NK-92 (cell line): ENCODE data around the gene KBTBD2.
"Not testable (repeated sequence)": the region's sequence is repeated elsewhere in the genome, so short reads cannot be mapped to it uniquely, and the experiment has no call there.

Source experiments
- DNase-seq: peaks from one replicate; lab custom pipeline; 2025; ENCODE audit not compliant: unreplicated experiment; lab: John Stamatoyannopoulos, UW

KBTBD2 gene

DNA sequence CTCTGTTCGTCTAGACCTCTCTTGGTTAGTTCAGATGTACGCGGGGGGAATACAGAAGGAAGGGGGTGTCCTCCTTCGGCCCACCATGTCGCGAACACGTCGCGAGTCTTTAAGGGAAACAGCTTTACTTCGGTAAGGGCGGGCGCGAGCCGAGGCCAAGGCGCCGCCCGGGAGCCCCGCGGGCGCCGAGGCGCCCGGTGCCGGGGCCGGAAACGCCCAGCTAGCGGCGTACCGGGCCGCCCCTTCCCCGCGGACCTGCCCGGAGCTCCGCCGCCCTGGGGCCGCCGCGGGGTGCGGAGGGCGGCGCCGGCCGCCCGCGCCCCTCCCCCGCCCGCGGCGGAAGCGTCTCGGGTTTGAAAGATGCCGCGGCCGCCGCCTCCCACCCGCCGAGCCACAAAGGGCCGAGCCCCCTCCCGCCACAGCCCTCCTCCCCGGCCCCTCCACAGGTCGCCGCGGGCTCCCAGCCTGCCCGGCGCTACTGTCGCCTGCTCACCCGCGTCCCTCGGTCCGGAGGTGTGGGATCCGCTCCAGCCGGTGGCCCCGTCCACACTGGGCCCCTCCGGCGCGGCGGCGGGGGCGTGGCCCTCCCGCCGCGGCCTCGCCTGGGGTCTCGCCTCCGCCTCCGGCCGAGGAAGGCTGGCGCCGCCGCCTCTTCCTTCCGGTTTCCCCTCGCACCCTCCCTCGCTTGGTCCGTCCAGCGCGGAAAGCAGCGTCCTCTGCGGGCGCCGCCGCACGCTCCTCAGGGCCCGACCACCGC is at the start of gene KBTBD2:
Gene KBTBD2 (minus strand): TSS at position 718 of the 757 bp plus-strand sequence. CDS start 12,156 bp downstream, outside the sequence.
- DNase-seq, result no peak

DNA sequence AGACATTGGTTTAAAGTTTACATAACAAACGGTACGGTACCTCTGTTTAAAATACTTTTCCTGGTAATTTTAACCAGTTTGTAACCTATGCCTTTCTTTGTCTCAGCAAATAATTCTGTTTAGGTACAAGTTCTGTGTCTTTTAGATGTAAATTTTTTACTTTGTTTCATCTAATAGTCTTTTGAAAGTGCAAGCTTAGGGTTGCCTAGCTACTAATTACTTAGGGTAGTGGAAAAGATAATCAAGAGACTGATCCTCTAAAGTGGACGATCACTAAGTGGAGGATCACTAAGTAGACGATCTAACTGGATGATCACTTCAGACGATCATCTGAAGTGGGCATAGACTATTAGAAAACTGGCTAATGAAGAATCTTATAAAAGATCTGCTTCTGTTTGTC is 49.6 kb upstream of the KBTBD2 start:
- no peak for DNase-seq

DNA sequence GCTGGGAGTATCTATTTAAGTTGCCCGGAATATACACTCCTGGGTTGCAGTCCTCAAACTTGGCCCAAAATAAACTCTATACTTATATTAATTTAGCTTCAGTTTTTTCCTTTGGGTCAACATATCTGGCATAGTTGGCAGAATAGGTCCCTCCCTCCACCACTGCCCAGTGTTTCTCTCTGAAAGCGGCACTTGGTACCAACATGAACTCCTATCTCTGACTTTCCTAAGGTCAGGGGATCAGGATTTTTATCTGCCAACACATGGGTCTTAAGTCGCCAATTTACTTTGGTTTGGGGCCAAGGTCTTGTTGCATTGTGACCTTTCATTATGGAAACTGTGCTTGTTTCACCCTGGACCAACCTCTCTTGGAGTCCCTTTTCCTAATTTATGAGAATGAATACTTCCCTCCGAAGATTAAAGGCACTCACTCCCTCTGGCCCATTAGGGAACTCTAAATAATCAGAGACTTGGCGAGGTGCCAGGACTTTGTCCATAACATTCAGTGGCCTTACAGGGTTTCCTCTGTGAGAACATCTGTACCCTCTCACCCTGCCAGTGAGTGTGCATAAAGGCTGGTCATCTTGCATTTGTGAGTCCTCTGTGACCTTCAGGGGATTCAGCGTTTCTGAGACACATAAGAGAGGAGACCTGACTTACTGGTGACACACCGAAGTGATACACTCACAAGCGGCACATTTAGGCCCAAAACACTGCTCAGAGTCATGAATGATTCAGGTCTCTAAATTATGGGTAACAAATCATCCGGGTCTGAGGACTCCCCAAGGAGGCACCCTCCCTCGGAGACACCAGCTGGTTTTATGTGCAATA is 46.0 kb upstream of the KBTBD2 start:
- DNase-seq, result no peak

DNA sequence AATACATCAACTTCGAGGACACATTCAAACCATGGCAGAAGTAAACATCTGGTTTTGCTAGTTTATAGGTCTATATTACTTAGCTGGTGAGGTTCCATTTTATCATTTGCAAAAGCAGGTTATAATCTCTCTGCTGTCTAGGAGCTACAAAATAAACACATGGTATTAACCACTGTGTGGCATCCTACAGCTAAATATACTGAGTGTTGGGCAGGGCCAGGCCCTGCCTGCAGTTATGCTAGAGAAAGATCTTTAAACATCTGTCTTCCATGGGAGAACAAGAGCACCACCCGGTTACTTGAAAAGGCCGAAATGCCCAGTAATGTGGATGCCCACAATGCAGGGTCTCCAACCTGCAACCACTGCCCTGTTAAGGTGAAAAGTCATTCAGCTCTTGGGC is 45.1 kb upstream of the KBTBD2 start:
- DNase-seq, result no peak

DNA sequence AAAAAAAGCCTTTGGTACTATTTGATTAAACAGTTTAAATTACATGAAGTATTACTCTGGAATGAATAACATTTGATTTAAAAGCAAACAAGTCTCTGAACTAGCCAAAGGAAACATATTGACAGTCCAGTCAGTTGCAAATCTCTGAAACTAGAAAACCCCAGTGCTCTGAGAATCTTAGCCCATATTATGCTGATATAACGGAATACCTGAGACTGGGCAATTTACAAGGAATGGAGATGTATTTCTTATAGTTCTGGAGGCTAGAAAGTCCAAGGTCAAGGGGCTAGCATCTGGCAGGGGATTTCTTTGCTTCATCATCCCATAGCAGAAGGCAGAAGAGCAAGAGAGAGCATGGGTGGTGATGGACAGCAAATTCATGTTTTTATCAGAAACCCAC is 44.0 kb upstream of the KBTBD2 start:
- DNase-seq, result no peak

DNA sequence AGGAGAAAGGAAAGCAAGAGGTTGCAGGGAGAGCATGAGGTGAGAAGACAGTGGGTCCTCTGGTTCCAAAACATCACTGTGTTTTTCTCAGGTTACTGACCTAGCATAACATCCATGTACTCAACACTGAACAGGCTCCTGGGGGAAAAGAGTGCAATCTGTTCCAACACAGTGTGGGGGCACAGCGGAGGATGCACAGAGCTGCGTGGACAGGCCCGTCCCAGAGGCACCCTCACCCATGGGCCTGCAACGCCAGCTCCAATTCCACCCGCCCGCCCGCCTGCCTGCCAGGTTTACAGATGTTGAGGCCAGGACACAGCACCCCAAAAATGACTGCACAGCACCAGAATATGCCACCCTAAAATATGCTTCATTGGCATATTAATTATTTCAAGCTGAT is 38.8 kb upstream of the KBTBD2 start:
- no peak for DNase-seq

DNA sequence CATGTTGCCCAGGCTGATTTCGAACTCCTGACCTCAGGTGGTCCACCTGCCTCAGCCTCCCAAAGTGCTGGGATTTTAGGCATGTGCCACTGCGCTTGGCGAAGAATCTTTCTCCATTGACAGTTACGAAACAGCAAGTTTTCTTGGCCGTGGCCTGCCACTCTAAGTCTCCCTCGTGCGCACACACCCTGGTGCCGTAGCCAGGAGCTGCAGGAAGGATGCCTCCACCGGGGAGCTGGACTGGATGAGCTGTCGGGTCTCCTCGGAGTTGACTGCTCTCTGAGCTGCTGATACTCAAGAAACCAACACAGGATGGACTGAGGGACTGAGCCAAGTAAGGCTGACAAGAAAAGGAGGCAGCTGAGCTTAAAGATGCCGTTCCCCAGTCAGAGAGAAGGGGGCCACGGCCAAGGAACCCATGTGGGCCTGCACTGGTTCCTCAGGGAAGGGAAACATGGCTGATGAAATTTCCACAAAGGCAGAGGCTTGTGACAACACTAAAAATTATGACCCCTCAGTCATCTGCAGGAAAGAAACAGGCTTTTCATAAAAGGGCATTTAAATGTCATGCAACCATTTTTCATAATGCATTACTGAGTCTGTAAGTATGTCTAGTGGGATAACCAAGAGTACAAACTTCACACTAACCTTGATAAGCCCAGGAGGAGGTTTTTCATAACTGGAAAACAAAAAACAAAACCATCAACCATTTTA is 38.0 kb upstream of the KBTBD2 start:
- no peak for DNase-seq

DNA sequence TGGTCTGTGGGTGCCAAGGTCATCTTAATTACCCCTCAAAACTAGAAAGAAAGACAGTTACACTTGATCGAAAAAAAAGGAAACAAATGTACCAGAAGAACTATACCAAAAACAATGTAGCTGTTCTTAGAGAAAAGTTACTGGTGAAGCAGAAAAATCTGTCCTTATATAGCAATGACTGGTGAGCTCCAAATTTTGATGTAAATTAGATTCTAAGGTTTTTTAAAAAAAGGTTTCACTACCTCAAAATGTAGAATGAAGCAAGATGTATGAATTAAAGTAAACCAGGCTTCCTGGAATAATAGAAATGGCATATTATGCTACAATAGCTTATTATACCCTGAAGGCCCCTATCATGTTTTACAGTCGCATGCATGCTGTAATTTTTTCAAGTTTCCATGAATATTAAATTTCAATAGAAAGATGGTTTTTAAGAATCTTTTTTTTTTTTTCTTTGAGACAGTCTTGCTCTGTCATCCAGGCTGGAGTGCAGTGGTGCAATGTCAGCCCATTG is 37.3 kb upstream of the KBTBD2 start:
- no peak for DNase-seq

DNA sequence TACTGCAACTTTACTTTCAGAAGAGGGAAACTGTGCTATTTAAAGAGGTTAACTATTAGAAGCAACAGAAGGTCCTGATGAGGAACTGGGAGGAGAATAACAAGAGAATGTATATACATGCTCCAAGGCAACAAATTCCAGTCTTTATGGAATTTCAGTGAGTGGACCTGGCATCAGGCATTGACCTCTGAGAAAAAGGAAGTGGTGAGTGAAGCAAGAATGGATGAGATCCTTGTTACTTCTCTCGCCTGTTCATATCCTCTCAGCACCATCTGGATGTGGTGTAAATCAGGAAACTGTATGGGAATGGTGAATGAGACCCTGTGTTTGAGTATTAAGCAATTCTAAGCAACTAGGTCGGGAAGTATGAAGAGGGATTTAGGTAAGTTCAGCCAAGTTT is 30.3 kb upstream of the KBTBD2 start:
- DNase-seq, result no peak

DNA sequence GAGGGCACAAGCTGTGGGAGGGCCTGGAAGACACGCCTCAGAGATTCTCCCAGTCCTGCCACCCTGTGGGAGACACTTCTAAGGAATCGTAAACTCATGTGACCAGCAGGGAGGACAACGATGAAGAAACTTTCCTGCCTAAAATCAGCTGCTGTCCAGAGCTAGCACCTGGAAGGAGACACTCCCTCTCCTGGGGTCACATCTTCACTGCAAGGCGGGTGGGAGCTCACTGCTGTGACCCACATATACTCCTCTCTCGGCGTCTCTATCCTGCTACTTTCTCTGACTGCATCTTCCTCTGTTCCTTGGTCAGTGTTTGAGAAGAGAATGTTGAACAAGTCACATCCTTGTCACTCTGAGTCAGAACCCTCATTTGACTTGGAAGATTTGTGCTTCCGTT is 25.4 kb upstream of the KBTBD2 start:
- not testable (repeated sequence) for DNase-seq

DNA sequence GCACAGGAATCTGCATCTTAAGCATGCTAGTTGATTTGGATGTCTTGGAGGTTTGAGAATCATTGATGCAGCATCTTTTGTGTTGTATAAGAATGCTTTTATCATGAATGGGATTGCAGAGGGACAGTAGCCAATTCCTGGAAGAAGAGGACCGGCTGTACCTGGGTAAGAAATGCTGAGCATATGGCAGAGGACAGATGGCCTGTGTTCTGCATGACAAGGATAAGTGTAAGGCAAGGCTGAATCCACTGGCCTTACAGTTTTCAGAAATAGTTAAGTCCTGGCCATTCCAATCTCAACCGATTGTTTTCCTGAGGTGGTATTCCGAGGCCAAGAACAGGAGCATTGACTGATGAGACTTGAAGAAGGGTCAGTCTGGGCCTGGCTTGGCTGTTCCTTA is 24.4 kb upstream of the KBTBD2 start:
- no peak for DNase-seq

DNA sequence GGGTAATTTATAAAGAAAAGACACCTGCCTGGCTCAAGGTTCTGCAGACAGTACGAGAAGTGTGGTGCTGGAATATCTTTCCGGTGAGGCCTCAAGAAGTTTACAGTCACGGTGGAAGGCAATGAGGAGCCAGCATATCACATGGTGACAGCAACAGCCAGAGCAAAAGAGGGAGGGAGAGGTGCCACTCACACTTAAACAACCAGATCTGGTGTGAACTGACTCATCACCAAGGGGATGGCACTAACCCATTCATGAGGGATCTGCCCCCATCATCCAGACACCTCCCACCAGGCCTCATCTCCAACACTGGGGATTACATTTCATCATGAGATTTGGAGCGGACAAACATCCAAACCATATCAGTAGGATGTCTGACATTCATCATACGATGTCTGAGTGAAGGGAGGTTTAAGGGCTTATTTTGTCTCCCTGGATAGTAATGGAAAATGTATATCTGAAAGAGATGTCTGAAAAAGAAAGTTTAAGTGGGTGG is 23.5 kb upstream of the KBTBD2 start:
- DNase-seq, result no peak

DNA sequence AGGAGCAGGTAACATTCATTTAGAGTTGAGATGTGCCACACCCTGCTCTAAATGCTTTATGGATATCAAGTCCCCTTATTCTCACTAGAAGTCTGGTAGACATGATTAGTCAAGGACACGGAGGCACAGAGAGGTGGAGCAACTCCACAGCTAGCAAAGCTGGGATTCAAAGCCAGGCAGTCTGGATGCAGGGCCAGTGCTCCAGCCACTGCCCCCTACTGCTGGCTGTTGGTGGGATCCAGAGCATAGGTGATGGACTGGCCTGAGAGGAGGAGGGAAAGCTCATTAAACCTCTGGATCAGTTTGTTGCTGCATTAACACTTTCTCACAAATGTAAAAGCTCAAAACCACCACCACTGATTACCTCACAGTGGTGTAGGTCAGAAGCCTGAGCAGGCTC is 22.6 kb upstream of the KBTBD2 start:
- no peak for DNase-seq

DNA sequence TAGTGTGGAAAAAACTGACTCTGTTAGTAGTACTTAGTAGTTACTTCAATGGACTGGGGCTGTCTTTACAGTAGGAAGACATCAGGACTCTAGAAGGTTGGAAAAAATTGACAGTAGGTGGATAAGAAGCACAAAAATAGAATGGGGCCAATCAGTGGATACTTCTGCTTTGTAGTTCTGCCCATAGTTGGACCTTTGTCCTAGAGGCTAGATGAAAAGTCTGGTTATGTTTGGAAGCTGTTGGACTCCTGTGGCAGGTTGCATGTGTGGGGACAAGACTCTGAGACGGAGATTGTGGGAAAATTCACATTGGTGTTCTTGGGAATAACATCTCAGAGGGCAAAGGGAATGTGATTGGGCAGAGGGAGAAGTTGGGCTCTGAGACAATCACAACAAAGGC is 18.6 kb upstream of the KBTBD2 start:
- DNase-seq, result no peak

DNA sequence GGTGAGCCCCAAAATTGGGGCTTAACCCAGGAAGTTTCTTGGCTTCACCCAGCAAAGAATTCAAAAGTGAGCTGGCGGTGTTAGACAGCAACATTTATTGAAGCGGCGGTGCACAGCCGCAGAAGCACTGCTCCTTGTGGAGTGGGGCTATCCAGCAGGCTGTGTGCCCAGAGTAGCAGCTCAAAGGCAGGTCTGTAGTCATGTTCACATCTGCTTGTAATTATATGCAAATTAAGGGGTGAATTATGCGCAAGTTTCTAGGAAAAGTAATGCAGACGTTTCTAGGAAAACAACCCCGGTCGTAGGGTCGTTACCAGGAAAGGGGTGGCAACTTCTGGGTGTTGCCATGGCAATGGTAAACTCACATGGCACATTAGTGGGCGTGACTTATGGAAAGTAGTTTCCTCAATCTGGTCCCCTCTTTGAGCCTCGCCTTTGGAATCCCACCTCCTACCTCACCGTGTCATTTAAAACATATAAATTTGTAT is 13.7 kb upstream of the KBTBD2 start:
- no peak for DNase-seq

DNA sequence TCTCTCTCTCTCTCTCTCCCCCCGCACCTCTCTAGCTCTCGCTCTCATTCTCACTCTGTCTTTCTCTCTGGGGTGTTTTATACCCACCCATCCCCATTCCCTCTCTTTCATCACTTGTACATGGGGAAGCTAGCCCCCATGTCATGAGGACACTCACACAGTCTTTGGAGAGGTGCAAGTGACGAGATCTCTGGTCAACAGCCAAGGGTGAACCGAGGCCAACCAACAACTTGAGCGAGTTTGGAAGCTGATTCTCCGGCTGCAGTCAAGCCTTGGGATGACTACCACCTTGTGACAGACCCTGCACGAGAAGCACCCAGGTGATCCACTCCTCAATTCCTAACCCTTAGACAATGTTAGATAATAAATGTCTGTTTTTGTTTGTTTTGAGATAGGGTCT is 10.1 kb upstream of the KBTBD2 start:
- no peak for DNase-seq

DNA sequence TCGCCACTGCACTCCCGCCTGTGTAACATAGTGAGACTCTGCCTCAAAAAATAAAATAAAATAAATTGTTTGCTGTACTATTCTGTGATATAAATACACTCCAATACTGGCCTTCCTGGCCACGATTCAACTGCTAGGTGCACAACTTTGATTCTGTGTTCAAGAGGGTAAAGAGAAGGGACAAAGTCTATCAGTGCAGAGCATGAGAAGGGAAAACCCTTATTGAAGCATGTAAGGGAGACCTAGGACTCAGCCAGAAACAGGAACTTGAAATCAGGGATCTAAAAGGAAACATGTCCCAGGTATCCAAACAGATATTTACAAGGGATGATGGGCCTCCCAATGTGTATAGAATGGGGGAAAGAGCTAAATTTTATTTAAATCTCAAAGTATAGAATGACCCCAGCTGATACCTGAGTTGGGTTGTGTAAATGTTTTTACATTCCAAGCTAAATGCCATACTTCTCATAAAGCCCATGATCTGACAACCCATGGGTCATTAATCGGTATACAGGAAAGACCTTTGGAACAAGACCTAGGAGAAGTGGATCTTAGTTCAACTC is 9.0 kb upstream of the KBTBD2 start:
- DNase-seq, result no peak

DNA sequence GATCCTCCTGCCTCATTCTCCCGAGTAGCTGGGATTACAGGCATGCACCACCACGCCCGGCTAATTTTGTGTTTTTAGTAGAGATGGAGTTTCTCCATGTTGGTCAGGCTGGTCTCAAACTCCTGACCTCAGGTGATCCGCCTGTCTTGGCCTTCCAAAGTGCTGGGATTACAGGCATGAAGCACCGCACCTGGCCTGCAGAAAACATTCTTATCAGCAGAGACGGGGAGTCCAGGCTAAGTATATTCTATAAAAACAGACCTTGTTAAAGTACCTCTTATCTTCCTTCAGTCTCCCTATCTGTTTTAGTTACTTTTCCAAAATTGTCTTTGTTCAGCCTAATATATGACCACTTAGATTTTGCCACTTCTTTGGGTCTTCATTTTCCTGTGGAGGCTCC is 5.8 kb upstream of the KBTBD2 start:
- DNase-seq, result not testable (repeated sequence)

DNA sequence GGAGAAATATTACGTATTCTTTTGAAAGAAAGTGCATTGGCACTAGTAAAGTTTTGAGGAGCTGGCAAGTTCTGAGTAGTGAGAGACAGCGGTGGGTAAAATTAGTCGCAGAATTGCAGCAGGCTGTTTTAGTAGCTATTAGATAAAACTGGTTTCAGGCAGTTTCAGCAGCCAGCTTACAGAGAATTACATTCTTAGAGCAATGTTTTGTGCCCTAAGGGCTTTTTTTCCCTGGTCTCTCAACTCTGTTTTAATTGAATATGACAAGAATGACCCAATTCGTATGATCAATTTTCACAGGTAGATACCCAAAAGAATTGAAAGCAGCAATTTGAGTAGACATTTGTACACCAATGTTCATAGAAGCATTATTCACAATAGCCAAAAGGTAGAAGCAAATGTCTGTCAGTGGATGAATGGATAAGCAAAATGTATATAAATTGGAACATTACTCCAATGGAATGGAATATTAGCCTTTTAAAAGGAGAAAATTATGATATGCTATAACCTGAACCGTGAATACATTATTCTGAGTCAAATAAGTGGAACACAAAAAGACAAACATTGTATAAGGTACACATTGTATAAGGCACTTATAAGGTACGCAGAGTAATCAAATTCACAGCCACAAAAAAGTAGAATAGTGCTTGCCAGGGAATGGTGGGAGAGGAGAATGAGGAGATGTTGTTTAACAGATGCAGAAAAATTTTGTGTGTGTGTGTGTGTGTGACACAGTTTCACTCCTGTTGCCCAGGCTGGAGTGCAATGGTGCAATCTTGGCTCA is 5.2 kb upstream of the KBTBD2 start:
- no peak for DNase-seq

DNA sequence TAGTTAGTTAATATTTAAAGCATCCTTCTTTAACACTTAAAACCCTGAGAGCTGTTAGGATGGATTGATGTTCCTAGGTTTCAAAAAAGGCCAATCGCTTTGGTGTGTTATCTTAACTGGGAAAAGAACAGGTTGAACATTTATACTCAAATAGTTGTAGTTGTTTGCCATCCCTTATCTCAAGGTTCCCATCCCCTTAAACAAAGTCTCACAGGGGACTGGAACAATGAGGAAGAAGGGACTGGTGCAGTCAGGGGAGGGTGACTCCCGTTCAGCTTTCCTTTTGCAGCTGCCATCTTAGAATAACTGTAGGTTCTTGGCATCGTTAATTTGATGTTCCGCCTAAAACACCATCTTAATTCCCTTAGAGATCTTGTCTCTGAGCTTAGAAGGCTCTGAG is 2.6 kb upstream of the KBTBD2 start:
- DNase-seq, result no peak
